SK-MEL-5 (cell line): ENCODE measurements around the gene CNTNAP2. TPM values are rescaled to one million over a fixed set of nuclear protein-coding genes. Genes with fewer than 3 reads are reported as not detected.

Experiments
- DNase-seq: peaks from one replicate; pipeline ENCODE4 v3.0.0-alpha.2; 2016; ENCODE audit warnings: low read depth, low spot score
- in situ Hi-C: cut with HindIII; loops from 2 replicates; pipeline ENCODE4 v1.10.0; 2016; ENCODE audit warnings: low sequenced_read_pairs, high pct_unique_total_duplicates, low pct_unique_long_range_greater_than_20kb
- total RNA-seq: library from RNA; depleted of rRNA; stranded (reverse); fragments of >200 nt; shearing (Covaris generic); gene quantifications from 2 replicates; pipeline ENCODE4 v1.2.3, GENCODE V29; 2014

CNTNAP2 gene
- total RNA-seq, 1 experiment from 2014 or later = not detected

- DNase-seq = no peak
- in situ Hi-C loops = no loop called here
Measured at GRCh38 chr7:148161776-148162175, 2045.2 kb downstream of the CNTNAP2 start.

- in situ Hi-C loops = no loop called here
- DNase-seq = no peak
Measured at GRCh38 chr7:148162808-148163207, 2046.2 kb downstream of the CNTNAP2 start.

- in situ Hi-C loops = no loop called here
- DNase-seq = no peak
Measured at GRCh38 chr7:148163246-148163645, 2046.6 kb downstream of the CNTNAP2 start.

DNA sequence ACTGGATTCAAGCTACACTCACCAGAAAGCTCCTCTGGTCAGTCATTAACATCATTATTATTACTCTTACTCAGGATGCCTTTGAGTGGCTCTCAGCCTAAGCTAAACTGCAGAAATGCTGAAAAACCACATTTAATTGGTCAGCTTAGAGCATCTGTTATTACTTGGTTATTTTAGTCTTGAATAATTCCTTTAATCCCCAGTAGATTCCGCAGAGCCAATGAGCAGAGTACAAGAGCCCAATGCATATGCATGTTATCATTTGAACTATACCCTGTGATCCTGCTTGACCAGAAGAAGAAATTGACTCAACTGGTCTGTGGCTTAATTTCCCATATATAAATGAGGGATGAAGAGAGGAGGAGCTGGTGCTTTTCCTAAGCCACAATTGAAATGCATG lies 2056.3 kb downstream of the CNTNAP2 start:
- DNase-seq = no peak
- in situ Hi-C loops = no loop called here

- in situ Hi-C loops = no loop called here
- DNase-seq = peak; percentile 52
Measured at GRCh38 chr7:148173369-148173768, 2056.8 kb downstream of the CNTNAP2 start.

- in situ Hi-C loops = no loop called here
- no peak for DNase-seq
Measured at GRCh38 chr7:148174376-148174775, 2057.8 kb downstream of the CNTNAP2 start.

DNA sequence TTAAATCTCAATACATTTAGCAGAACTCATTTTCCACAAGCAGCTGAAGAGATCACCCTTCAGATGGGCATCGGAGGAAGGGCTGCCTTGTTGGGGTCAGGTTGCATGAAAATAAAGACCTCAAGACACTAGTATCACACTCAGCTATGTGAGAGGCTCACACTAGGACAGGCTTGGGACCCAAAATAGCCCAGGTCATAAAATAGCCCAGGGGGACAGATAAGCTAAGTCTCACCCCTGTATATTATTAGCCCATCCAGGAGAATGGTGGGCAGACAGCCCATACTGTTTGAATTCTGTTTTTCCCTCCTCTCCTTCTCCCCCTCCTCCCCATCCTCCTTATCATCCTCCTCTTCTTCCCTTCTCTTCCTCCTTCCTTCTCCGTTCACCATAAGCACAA lies 2058.9 kb downstream of the CNTNAP2 start:
- in situ Hi-C loops = no loop called here
- no peak for DNase-seq

GRCh38 chr7:148177972-148178371 lies 2061.4 kb downstream of the CNTNAP2 start:
- in situ Hi-C loops = no loop called here
- DNase-seq = no peak

DNA sequence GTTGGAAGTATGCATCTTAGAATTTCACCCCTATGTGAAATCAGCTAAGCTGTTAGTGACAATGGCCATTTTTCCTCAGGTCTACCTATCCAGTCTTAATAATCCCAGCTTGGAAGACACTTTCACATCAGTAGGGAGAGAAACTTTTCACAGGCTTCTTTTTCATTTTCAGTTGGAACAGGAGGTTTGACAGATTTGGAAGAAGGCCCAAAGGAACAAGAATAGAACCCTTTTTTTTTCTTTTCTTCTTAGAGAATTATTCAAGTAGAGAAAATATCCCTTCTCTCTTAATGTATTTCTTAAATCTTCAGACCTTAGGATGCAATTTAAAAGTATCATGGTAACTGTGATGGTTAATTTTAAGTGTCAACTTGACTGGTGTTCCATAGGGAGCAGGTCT lies 2063.5 kb downstream of the CNTNAP2 start:
- DNase-seq = no peak
- in situ Hi-C loops = no loop called here

DNA sequence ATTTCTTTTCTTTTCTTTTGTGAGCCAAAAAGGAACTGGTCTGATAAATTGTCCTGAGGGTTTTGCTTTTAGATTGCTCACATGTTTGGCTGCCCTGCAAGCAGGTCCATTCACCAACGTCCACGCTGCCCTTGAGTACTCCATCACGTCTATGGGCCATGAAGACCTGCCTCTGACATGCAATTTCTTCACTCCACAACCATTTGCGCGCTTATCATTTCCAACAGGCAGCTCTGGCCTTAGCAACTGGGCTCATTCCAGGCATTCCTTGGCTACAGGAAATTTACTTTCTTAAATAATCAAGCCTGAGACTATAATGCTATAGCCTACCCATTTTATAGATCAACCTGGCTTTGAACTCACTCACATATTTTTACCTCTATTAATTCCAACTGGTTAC lies 2065.7 kb downstream of the CNTNAP2 start:
- no peak for DNase-seq
- in situ Hi-C loops = no loop called here

DNA sequence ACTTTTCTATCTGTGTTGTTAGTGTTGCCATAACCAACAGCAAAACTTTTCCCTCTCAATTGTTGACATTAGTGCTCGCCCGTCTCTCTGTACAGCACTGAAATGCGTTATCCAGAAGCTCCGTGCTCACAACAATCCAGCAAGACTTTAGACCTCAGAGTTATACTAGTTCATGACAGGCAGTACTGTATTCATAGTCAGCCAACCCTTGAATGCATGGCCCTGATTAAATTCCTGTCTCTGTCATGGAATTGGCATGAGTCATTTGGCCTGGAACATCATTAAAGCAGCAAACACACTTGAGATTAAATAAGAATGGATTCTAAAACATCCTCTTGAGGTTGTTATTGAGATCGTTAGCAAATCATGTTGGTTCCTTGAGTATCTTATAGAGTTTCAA lies 2068.4 kb downstream of the CNTNAP2 start:
- in situ Hi-C loops = no loop called here
- no peak for DNase-seq

GRCh38 chr7:148187471-148187870 lies 2070.9 kb downstream of the CNTNAP2 start:
- DNase-seq = no peak
- in situ Hi-C loops = no loop called here

DNA sequence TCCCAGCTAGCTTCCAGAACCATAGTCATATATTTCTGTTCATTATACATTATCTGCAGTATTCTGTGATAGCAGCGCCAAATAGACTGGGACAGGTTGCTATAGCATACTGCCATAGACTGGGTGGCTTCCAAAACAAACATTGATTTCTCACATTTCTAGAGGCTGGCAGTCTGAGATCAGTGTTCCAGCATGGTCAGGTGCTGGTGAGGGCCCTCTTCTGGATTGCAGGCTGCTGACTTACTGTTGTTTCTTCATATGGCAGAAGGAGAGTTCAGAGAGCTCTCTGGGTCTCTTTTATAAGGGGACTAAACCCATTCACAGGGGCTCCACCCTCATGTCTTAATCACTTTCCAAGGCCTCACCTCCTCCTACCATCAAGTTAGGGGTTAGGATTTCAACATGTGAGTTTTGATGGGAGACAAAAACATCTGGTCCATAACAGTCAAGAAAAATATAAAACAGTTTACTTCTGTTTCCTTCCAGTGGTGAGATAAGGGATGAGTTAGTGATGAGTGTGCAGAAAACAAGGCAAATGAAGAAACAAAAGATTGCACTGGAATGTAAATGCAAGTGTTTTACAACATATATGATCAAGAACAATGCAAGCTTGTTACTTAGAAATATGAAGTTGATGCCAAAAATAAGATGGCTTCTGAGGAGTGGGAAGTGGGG lies 2074.9 kb downstream of the CNTNAP2 start:
- in situ Hi-C loops = no loop called here
- DNase-seq = no peak

DNA sequence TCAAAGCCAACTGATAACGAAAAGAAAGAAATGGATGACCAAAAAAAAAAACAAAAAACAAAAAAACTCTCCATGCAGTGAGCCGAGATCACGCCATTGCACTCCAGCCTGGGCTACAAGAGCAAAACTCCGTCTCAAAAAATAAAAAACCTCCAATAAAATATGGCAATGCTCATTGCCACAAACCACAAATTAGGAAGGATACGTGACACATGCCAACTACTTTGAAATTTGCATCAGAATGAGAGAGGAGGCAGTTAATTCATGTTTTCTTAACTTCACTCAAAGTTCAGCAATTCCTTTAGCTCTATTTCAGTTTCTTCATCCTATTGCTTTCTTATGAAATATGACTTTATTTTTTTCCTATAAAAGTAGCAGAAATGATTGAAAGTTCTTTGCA lies 2075.9 kb downstream of the CNTNAP2 start:
- DNase-seq = no peak
- in situ Hi-C loops = no loop called here

DNA sequence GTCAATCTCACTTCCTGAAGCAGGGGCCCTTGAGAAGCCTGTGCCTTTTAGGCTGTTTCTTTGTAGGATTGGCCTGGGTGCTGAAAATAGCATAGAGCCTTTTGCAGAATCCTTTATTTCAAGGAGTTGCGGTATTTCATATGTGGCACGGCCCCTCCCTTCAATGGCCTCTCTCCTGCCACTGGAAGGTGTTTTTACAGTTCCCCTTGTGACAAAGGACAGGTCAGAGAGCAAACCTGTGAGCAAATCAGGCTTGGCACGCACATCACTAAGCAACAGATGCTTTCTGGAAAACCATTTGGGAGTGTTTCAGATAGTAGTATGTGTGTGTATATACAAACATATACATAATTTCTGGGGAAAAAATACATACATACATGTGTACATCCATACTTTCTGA lies 2085.4 kb downstream of the CNTNAP2 start:
- no peak for DNase-seq
- in situ Hi-C loops = no loop called here

DNA sequence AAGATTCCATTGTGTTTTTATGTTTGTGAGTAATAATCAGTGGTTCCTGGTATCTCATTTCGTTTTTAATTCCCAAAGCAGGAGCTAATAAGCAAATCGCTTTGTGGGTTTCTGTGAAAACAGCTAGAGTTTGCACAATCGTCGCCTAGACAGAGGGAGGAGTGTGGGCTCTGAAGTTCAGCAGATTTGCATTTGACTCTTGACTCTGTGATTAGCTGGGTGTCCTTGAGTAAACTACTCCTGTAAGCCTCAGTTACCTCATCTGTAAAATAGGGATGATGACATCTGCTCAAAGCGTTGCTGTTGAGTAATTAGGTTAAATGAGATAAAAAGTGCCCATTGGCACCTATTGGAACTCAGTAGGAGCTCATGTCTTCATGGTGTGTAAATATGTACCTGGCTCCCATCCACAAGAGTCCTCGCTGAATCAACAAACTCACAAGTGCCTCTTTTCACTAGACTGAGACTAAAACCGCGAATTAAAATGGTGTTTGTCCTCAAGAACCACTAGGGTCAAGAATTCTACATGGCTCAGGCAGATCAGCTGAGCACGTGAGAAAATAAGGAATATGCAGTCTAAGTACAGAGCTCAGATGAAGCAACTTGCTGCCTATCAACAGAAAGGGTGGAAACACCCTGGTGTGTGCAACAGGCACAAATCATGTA lies 2088.2 kb downstream of the CNTNAP2 start:
- DNase-seq = no peak
- in situ Hi-C loops = no loop called here

- DNase-seq = no peak
- in situ Hi-C loops = no loop called here
Measured at GRCh38 chr7:148209643-148210190, 2093.1 kb downstream of the CNTNAP2 start.

- no peak for DNase-seq
- in situ Hi-C loops = no loop called here
Measured at GRCh38 chr7:148210804-148211325, 2094.3 kb downstream of the CNTNAP2 start.

GRCh38 chr7:148211740-148212151 lies 2095.1 kb downstream of the CNTNAP2 start:
- no peak for DNase-seq
- in situ Hi-C loops = no loop called here
